22Rv1 (cell line): ENCODE data around the gene DMD.

Experiments
- H3K27ac ChIP-seq: fragments of 450-650 bp; 2 replicates; pipeline ENCODE4 v1.5.1; 2017
- CTCF ChIP-seq: fragments of 450-650 bp; IDR thresholded peaks from 2 replicates; pipeline ENCODE4 v1.5.1; 2017; ENCODE audit warnings: mild to moderate bottlenecking
- ZFX ChIP-seq: fragments of 450-650 bp; IDR thresholded peaks from 2 replicates; pipeline ENCODE4 v1.6.1; 2017; ENCODE audit warnings: antibody characterized with exemption, borderline replicate concordance

The DMD gene

GRCh38 chrX:32150141-32150540 is 1061.2 kb downstream of the DMD start:
- TF ChIP-seq CTCF (no peak), ZFX (no peak)
- H3K27ac ChIP-seq: no peak overlapping the region

GRCh38 chrX:32141841-32142240 is 1069.5 kb downstream of the DMD start:
- TF ChIP-seq CTCF (no peak), ZFX (no peak)
- H3K27ac ChIP-seq: no peak overlapping the region

GRCh38 chrX:32139476-32139875 is 1071.9 kb downstream of the DMD start:
- TF ChIP-seq ZFX (no peak), CTCF (no peak)

GRCh38 chrX:32137525-32137924 is 1073.8 kb downstream of the DMD start:
- TF ChIP-seq ZFX (no peak), CTCF (no peak)
- H3K27ac ChIP-seq: no peak overlapping the region

More at GRCh38 chrX:32139476-32139875, 1071.9 kb downstream of the DMD start:
- no peak overlapping the region for H3K27ac ChIP-seq

GRCh38 chrX:32126997-32127396 is 1084.4 kb downstream of the DMD start:
- TF ChIP-seq ZFX: no peak
- no peak for TF ChIP-seq CTCF
- H3K27ac ChIP-seq: no peak overlapping the region

GRCh38 chrX:32118832-32119231 is 1092.5 kb downstream of the DMD start:
- TF ChIP-seq ZFX: no peak
- TF ChIP-seq CTCF: no peak
- no peak overlapping the region for H3K27ac ChIP-seq

- TF ChIP-seq CTCF: peak; percentile 21; the same call in 1 of the 2 replicates
- no peak for TF ChIP-seq ZFX
- no peak overlapping the region for H3K27ac ChIP-seq
Observed at GRCh38 chrX:32116047-32116446, 1095.3 kb downstream of the DMD start.
